ENCODE measurements around the gene BAZ2B.
"Not testable (repeated sequence)": the region's sequence is repeated elsewhere in the genome, so short reads cannot be mapped to it uniquely, and the experiment has no call there.

Gene BAZ2B, protein sequence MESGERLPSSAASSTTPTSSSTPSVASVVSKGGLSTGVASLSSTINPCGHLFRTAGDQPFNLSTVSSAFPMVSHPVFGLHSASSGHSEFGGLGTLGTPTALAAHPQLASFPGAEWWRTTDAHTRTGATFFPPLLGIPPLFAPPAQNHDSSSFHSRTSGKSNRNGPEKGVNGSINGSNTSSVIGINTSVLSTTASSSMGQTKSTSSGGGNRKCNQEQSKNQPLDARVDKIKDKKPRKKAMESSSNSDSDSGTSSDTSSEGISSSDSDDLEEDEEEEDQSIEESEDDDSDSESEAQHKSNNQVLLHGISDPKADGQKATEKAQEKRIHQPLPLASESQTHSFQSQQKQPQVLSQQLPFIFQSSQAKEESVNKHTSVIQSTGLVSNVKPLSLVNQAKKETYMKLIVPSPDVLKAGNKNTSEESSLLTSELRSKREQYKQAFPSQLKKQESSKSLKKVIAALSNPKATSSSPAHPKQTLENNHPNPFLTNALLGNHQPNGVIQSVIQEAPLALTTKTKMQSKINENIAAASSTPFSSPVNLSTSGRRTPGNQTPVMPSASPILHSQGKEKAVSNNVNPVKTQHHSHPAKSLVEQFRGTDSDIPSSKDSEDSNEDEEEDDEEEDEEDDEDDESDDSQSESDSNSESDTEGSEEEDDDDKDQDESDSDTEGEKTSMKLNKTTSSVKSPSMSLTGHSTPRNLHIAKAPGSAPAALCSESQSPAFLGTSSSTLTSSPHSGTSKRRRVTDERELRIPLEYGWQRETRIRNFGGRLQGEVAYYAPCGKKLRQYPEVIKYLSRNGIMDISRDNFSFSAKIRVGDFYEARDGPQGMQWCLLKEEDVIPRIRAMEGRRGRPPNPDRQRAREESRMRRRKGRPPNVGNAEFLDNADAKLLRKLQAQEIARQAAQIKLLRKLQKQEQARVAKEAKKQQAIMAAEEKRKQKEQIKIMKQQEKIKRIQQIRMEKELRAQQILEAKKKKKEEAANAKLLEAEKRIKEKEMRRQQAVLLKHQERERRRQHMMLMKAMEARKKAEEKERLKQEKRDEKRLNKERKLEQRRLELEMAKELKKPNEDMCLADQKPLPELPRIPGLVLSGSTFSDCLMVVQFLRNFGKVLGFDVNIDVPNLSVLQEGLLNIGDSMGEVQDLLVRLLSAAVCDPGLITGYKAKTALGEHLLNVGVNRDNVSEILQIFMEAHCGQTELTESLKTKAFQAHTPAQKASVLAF (N-terminal part only)
- 15.2 to 85.7 (median 55.6) reads per million in 3 experiments for total RNA-seq

DNA sequence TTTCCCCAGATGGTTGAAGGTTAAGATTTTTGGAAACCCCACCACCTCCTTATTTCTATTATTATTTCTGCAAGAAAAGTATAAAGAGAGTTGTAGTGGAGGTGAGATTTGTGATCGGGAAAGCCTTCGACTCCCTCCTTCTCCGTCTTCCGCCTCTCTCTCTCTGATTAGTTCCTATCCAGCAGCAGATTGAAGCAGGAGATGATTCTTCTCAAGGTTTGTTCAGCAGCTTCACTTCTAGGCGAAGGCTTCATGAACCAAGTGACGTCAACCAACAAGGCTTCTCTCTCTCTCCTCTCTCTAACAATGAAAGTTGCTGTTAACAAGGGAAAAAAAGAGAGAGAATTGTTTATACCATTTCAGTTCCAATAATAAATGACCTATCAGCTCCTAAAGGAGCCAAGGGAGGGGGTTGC, at the start of gene BAZ2B:
Gene BAZ2B, minus strand, starts transcription at position 263 of the 416 bp plus-strand sequence. CDS start 137,829 bp downstream, outside the sequence.
- no peak for DNase-seq

DNA sequence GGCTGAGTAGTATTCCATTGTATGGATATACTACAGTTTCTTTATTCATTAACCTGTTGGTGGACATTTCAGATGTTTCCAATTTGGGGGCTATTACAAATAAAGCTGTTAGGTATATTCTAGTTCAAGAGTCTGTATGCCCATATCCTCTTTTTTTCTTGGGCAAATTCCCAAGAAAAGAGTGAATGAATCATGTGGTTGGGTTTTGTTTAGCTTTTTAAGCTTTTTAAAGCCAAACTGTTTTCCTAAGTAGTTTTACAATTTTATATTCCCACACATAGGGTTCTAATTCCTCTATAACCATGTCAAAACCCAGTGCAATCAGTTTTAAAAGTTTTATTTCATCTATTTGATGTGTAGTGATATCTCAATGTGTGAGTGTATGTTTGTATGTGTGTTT, 44.9 kb upstream of the BAZ2B start:
- DNase-seq: no peak

DNA sequence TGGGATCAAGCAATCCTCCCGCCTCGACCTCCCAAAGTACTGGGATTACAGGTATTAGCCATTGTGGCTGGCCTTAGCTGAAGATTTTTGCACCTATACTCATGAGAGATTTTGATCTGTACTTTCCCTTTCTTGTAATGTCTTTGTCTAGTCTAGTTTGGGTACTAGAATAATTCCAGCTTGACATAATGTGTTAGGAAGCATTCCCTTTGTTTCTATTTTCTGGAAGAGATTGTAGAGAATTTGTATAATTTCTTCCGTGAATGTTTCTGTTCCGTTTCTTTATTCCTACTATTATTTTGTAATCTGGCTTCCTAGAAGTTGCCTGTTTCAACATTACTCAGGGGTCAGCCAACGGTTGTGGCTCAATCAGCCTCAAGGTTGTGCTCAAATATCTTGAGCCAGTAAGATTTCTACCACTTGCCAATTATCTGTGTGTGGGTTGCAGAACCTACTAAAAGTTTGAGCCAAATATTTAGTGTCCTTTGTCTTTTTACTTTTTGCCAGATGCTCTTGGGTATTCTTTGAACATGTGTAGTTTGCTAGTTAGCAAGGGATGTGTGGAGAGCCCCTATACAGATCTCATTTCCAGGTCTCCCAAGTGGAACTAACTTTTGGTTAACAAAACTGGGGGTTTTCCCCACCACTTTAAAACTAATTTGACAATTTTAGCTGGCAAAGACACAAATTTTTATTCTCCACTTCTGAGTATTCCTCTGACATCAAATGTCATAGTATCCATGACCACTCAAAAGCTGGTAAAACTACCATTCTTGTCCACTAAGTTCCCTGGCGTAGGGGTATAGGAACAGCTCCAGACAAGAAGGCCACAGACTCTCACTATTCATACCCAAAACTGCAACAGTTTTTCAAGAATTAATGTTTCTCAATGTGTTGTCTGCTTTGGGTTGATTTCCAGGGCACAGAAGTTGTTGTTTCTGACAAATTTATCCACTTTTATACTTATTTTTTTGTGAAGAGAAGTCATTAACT, 42.8 kb upstream of the BAZ2B start:
- DNase-seq: no peak

DNA sequence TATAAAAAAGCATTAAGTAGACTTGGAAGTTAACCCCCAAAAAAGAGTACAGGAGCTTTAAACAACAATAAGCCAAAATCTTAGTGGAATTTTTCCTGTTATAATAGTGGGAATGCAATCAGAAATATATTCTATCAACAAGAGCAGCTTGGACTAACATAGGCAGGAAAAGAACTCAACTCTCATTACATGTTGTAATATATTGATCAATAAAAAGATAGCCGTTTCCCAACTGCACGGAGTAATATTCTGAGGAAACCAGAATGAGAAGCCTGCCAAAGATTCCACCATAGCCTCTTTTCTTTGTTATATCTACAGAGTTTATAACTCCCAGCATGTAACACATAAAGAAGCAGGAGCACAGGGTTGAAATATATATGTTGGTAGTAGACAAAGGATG, 37.6 kb upstream of the BAZ2B start:
- DNase-seq: no peak

DNA sequence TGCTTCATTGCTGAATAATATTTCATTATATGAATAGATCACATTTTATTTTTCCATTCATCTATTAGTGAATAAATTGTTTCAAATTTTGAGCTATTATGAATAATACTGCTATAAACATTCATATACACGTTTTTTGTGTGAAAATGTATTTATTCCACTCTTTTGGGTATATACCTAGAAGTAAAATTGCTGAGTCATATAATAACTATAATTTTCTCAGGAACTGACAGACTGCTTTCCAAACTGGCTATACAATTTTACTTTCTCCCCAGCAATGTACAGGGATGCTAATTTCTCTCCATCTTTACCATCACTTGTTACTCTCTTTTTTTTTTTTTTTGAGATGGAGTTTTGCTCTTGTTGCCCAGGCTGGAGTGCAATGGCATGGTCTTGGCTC, 35.5 kb upstream of the BAZ2B start:
- no peak for DNase-seq

DNA sequence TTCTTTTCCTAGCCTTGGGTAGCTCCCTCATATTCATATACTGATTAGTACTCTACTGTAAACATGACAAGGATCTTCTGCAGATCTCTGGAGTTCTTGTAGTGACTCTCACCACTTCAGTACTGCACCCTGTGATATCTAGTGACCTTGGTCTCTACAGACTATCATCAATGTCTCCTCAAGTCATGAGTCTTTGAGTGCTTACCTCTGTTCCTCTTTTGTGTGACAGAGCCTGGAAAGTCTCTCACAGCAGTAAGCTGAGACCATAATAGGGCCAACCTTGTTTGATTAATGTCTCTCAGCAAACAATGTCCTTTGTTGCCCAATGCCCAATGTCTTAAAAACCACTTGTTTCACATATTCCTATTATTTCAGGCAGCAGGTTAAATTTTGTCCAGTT, 34.2 kb upstream of the BAZ2B start:
- DNase-seq: no peak

DNA sequence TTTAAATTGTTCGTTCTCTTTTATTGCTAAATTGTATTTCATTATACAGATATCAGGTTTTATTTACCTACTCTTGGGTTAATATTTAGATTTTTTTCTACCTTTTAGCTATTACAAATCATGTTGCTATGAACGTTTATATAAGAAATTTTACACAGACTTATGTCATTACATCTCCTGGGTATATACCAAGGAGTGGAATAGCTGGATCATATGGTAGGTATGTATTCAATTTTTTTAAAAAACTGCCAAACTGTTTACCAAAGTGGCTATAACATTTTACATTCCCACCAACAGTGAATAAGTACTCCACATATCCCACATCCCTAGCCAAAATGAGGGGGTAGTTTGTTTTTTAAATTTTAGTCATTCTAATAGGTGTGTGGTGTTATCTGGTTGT, 32.3 kb upstream of the BAZ2B start:
- no peak for DNase-seq

DNA sequence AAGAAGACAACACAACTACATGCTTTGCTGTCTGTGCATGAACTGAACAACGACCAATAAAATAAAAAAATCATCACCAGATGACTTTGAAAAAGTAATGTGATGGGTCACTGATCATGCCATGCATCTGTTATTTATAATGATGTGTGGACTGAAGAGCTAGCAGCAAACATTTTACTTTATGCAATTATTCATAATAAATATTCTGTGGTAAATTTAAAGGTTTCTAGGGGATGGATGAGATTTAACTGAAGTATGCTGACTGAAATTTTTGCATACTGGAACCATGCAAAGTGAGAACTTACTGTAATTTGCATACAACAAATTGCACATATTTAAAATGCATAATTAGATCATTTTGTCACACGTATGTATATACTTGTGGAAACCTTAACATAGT, 31.3 kb upstream of the BAZ2B start:
- no peak for DNase-seq

DNA sequence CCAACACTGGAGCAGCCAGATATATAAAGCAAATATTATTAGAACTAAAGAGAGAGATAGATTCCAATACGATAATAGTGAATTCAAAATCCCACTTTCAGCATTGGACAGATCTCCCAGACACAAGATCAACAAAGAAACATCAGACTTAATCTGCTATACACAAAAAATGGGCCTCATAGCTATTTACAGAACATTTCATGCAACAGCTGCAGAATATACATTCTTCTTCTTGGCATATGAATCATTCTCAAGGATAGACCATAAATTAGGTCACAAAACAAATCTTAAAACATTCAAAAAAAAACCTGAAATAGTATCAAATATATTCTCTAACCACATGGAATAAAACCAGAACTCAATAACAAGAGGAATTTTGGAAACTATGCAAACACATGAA, 23.8 kb upstream of the BAZ2B start:
- DNase-seq: no peak

DNA sequence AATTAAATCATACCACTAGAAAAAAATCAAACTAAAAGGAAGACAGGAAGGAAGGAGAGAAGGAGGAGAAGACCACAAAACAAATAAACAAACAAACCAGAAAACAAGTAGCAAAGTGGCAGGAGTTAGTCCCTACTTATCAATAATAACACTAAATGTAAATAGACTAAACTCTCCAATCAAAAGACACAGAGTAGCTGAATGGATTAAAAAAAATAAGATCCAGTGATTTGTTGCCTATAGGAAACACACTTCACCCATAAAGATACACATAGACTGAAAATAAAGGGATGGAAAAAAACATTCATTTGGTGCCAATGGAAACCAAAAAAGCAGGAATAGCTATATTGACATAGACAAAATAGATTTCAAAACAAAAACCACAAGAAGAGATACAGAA, 23.4 kb upstream of the BAZ2B start:
- no peak for DNase-seq

DNA sequence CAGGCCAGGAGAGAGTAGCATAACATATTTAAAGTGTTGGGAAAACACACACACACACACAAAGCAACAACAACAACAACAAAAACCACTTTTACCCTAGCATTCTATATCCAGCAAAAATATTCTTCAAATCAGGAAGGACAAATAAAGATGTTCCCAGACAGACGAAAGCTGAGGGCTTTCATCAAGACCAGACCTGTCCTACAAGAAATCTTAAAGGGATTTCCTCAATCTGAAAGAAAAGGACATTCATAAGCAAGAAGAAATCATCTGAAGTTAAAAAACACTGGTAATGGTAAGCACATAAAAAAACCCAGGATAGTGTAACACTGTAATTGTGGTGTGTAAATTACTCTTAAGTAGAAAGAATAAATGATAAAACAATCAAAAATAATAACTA, 22.7 kb upstream of the BAZ2B start:
- no peak for DNase-seq

DNA sequence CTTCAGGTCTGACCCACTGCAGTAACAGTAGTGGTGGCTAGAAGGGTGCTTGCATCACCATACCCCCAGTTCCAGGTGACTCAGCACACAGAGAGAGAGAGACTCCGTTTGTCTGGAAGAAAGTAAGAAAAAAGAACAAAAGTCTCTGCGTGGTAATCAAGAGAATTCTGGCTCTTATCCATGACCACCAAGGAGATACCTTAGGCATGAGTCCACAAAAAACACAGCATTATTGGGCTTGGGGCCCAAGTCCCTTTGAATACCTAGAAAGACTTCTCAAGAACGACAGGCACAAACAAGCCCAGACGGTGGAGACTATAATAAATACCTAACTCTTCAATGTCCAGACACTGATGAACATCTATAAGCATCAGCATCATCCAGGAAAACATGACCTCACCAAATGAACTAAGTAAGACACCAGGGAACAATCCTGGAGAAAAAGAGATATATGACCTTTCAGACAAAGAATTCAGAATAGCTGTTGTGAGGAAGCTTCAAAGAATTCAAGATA, 21.7 kb upstream of the BAZ2B start:
- no peak for DNase-seq

DNA sequence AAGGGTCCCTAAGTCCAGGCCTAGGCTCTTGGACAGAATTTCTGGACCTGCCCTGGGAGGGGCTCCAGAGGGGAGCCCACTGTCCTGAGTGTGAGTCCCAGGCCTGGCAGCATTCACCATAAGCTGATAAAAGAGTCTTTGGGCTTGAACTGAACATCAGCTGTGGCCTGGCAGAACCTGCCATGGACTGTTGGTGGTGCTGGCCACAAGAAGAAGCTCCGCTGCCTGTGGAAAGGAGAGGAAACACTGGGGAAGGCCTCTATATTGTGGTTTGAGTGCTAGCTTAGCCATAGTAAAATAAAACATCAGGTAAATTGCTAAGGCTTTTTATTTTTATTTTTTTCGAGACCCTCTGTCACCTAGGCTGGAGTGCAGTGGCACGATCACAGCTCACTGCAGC, 20.9 kb upstream of the BAZ2B start:
- no peak for DNase-seq

DNA sequence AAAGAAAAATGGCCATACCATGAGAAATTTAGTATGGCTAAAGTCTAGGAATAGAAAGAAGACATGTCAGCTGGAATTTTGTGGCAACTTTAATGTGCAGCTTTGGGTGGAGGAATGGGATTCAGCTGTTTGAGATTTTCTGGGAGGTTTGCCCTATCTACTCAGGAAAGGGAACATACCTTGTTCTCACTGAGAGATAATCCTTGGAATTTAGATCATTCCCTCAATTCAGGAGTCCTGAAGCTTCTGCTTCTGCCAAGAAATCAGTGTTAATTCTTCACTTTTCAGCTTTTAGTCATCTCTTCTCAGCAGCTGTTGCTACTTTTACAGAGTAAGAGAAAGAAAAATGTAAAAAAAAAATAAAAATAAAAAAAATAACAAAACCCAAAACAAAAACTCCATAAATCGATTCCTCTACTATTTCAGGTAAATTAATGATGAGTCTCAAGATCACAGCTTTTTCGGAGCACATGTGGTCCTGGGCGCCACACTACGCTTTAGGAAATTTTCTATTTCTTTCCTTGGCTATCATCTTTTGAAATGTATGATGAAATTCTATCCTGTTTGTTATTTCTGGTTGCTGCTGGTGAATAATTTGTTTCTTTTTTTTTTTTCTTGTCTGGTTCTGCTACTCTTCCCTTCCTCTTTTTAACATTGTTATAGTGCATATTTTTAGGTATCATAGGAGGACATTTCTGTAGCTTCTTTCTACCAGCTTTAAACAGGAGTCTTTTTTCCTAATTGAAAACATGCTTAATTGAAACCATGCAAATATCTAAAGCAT, 18.9 kb upstream of the BAZ2B start:
- no peak for DNase-seq

DNA sequence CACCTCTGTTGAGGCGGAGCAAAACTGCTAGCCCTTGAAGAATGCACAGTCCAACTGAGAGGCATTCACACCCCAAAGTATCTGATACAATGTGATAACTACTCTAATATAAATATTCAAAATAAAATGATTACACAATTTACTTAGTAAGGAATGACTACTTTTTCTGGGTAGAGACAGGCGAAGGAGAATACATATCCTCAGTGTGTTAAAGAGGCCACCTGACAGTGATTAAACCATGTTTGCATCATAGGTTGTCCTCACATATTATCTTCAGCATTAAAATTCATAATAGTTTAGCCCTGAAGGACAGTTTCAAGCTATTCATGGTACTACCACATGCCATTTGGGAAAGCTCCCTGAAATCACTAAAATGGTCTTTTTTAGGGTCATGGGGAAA, 16.9 kb upstream of the BAZ2B start:
- no peak for DNase-seq

DNA sequence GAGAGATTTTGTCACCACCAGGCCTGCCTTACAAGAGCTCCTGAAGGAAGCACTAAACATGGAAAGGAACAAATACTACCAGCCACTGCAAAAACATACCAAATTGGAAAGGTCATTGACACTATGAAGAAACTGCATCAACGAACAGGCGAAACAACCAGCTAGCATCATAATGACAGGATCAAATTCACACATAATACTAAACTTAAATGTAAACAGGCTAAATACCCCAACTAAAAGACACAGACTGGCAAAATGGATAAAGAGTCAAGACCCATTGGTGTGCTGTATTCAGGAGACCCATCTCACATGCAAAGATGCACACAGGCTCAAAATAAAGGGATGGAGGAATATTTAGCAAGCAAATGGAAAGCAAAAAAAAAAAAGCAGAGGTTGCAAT, 9.3 kb upstream of the BAZ2B start:
- not testable (repeated sequence) for DNase-seq

DNA sequence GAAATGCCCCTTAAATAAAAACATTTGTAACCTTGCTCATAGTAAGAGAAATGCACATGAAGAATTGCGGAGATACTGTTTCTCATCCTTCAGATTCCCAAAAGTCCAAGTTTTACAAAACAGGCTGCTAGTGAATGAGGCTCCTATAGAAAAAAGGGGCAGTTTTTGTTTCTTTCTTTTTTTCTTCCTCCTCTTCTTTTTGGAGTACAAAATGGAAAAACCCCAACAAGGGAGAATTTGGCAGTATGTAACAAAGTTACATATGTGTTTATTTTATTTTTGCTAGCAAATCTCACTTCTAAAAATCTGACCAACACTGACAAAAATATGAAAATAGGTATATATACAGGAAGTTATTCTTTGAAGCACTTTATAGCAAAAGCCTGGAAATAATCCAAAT, 7.1 kb upstream of the BAZ2B start:
- no peak for DNase-seq

DNA sequence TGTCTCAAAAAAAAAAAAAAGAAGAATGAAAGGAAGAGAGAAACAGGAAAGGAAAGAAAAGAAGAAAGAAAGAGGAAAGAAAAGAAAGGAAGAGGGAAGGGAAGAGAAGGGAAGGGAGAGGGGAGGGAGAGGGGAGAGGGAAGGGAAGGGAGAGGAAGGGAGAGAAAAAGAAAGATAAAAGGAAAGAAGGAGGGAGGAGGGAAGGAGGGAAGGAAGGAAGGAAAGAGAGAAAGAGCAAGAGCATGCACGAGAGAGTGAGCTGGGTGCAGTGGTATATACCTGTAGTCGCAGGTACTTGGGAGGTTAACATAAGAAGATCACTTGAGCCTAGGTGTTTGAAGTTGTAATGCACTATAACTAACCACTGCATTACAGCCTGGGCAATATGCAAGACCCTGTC, 6.6 kb upstream of the BAZ2B start:
- no peak for DNase-seq

DNA sequence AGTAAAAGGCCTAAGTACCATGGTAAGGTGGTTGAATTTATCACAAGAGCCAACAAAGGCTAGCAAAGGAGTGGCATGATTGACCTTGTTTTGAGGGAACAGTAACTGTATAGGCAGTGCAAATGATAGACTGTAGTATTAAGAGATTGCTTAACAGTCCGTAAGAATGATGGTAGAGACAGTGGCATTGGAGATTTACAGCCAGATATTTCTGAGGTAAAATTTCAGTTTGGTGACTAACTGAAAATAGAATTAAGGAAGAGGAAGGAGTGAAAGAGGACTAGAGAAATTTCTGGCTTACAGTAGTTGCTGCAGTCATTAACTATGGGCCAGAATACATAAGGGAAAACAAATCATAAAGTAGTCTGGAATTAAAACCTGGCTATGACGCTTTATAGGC, 4.4 kb upstream of the BAZ2B start:
- DNase-seq: no peak

DNA sequence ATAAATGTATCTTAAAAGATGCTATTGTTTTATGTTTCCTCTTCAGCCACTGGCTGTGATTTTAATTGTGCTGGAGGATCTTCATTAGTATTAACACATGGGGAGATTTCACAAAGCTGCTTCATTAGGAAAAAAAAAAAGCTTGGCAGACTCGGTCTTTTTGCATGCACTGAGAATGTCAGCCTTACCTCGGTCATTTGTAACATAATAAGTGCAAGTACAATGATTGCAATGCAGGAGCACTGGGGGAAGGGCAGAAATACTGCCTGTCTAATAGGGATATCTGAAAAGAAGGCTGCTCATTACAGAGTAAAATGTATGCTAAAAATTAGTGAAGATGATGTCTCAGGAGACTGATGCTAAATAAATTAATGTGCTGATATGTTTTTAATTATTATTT, 1.3 kb upstream of the BAZ2B start:
- no peak for DNase-seq

DNA sequence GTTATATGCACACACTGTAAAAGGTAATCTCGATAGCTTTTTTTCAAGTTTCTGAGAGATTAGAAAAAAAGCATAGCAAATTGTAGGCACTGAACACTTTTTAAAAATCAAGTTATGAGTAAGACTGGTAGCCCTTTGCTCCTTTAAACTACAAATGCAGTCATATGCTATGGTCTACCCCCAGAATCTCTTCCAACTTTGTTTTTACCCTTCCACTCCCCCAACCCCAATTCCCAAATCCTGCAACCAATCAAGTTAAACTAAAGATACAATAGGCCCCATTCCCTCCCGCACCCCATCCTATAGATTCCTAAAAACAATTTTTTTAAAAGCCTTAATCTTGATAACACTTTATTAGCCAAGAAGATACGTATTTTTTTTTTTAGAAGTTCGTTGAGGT, 752 bp upstream of the BAZ2B start:
- no peak for DNase-seq
